Astrocyte (in vitro differentiated cells and primary cell): ENCODE results near the gene SLCO4A1. TPM values are rescaled to one million over a fixed set of nuclear protein-coding genes. Genes with fewer than 3 reads are reported as not detected.

Source experiments
- DNase-seq: peaks from one replicate; pipeline ENCODE4 v3.0.0-alpha.2; 2010; ENCODE audit warnings: low read depth
- FAIRE-seq: peaks from 2 replicates; lab custom pipeline; 2011; peaks lifted over from hg19 to GRCh38; lab: Jason Lieb, UNC
- H2AFZ ChIP-seq: 2 replicates; pipeline ENCODE4 v1.6.0; 2012; ENCODE audit warnings: low read depth, low read length, inconsistent platforms
- H3K27ac ChIP-seq: 2 replicates; pipeline ENCODE4 v1.5.1; 2011; ENCODE audit warnings: low read depth, low read length, inconsistent platforms
- H3K27me3 ChIP-seq: 2 replicates; pipeline ENCODE4 v1.6.0; 2011; ENCODE audit warnings: low read length, inconsistent platforms; ENCODE audit not compliant: insufficient read depth
- H3K36me3 ChIP-seq: 2 replicates; pipeline ENCODE4 v1.5.1; 2011; ENCODE audit warnings: low read length, inconsistent platforms; ENCODE audit not compliant: insufficient read depth
- H3K4me1 ChIP-seq: 2 replicates; pipeline ENCODE4 v1.5.1; 2011; ENCODE audit warnings: low read length, inconsistent platforms; ENCODE audit not compliant: insufficient read depth
- H3K4me2 ChIP-seq: 2 replicates; pipeline ENCODE4 v1.6.0; 2012; ENCODE audit warnings: low read length, inconsistent platforms
- H3K4me3 ChIP-seq: 2 replicates; pipeline ENCODE4 v1.5.1; 2011; ENCODE audit warnings: low read depth, mild to moderate bottlenecking, low read length, inconsistent platforms; ENCODE audit not compliant: insufficient read depth
- H3K79me2 ChIP-seq: 2 replicates; pipeline ENCODE4 v1.6.0; 2012; ENCODE audit warnings: mild to moderate bottlenecking, low read length, inconsistent platforms; ENCODE audit not compliant: insufficient read depth
- H3K9ac ChIP-seq: 2 replicates; pipeline ENCODE4 v1.6.0; 2012; ENCODE audit warnings: mild to moderate bottlenecking, low read length, inconsistent platforms
- H3K9me3 ChIP-seq: 2 replicates; pipeline ENCODE4 v1.5.1; 2012; ENCODE audit warnings: low read depth, mild to moderate bottlenecking, low read length, inconsistent platforms; ENCODE audit not compliant: insufficient read depth
- H4K20me1 ChIP-seq: 2 replicates; pipeline ENCODE4 v1.6.0; 2012; ENCODE audit warnings: low read length, inconsistent platforms; ENCODE audit not compliant: insufficient read depth
- H3K27ac Mint-ChIP-seq: one replicate; pipeline ENCODE4 v1.8.0; 2021; ENCODE audit warnings: mild to moderate bottlenecking, mixed read lengths; ENCODE audit not compliant: unreplicated experiment
- H3K27me3 Mint-ChIP-seq: one replicate; pipeline ENCODE4 v1.8.0; 2021; ENCODE audit warnings: low read depth, mixed read lengths; ENCODE audit not compliant: unreplicated experiment
- H3K36me3 Mint-ChIP-seq: one replicate; pipeline ENCODE4 v1.8.0; 2021; ENCODE audit warnings: low read depth, mixed read lengths; ENCODE audit not compliant: unreplicated experiment
- H3K4me1 Mint-ChIP-seq: one replicate; pipeline ENCODE4 v1.8.0; 2021; ENCODE audit warnings: low read depth, mixed read lengths; ENCODE audit not compliant: unreplicated experiment
- H3K4me3 Mint-ChIP-seq: one replicate; pipeline ENCODE4 v1.8.0; 2021; ENCODE audit warnings: mild to moderate bottlenecking, moderate library complexity, mixed read lengths; ENCODE audit not compliant: unreplicated experiment
- H3K9me3 Mint-ChIP-seq: one replicate; pipeline ENCODE4 v1.8.0; 2021; ENCODE audit warnings: mild to moderate bottlenecking, mixed read lengths; ENCODE audit not compliant: unreplicated experiment
- CTCF ChIP-seq: IDR thresholded peaks from 2 replicates; pipeline ENCODE4 v1.5.1; 2011; ENCODE audit warnings: low read depth, mild to moderate bottlenecking, inconsistent platforms, low read length, moderate library complexity; ENCODE audit not compliant: insufficient read depth
- EZH2 ChIP-seq: IDR thresholded peaks from 2 replicates; pipeline ENCODE4 v1.6.1; 2012; ENCODE audit warnings: mild to moderate bottlenecking, low read length, inconsistent platforms; ENCODE audit not compliant: insufficient read depth
- total RNA-seq: library from RNA; stranded (reverse); gene quantifications from 2 replicates; pipeline ENCODE4 v1.2.1, GENCODE V29; 2021

SLCO4A1 gene
- total RNA-seq, 1 donor from 2014 or later: 0.43 TPM

- FAIRE-seq (no peak), DNase-seq (no peak)
- TF ChIP-seq EZH2 (no peak), CTCF (no peak)
- peaks cover 2% of the 10 kb centered on the region for H3K4me1 Mint-ChIP-seq
- H3K4me3 ChIP-seq: no peak overlapping the region
- no peaks in the 10 kb centered on the region for H3K36me3 Mint-ChIP-seq
- H3K27ac Mint-ChIP-seq: no peak overlapping the region
- no peaks in the 10 kb centered on the region for H3K79me2 ChIP-seq
- peaks cover 41% of the 10 kb centered on the region for H3K27me3 ChIP-seq
- no peaks in the 10 kb centered on the region for H3K9me3 ChIP-seq
- no peak overlapping the region for H3K9ac ChIP-seq
- H3K4me2 ChIP-seq: no peak overlapping the region
- no peaks in the 10 kb centered on the region for H3K9me3 Mint-ChIP-seq
- H3K36me3 ChIP-seq: no peaks in the 10 kb centered on the region
- no peak overlapping the region for H3K27ac ChIP-seq
- H2AFZ ChIP-seq: no peak overlapping the region
- H3K27me3 Mint-ChIP-seq: peaks cover 67% of the 10 kb centered on the region
- no peak overlapping the region for H3K4me3 Mint-ChIP-seq
- H4K20me1 ChIP-seq: no peaks in the 10 kb centered on the region
- H3K4me1 ChIP-seq: no peaks in the 10 kb centered on the region
These were observed 4.7 kb upstream of the SLCO4A1 start for GRCh38 chr20:62637521-62638054.

GRCh38 chr20:62638055-62638570, 4.2 kb upstream of the SLCO4A1 start:
- H3K27me3 Mint-ChIP-seq: peaks cover 63% of the 10 kb centered on the region
- DNase-seq (no peak), FAIRE-seq (no peak)
- no peak overlapping the region for H3K27ac ChIP-seq
- TF ChIP-seq EZH2: no peak
- TF ChIP-seq CTCF: no peak
- H2AFZ ChIP-seq: no peak overlapping the region
- H3K4me3 Mint-ChIP-seq: no peak overlapping the region
- H3K36me3 ChIP-seq: no peaks in the 10 kb centered on the region
- no peaks in the 10 kb centered on the region for H3K9me3 Mint-ChIP-seq
- no peaks in the 10 kb centered on the region for H3K36me3 Mint-ChIP-seq
- H3K4me3 ChIP-seq: no peak overlapping the region
- H3K27me3 ChIP-seq: peaks cover 41% of the 10 kb centered on the region
- no peaks in the 10 kb centered on the region for H3K79me2 ChIP-seq
- no peaks in the 10 kb centered on the region for H3K9me3 ChIP-seq
- no peaks in the 10 kb centered on the region for H4K20me1 ChIP-seq
- H3K4me1 ChIP-seq: peaks cover under 1% of the 10 kb centered on the region
- H3K4me1 Mint-ChIP-seq: peaks cover 2% of the 10 kb centered on the region
- no peak overlapping the region for H3K4me2 ChIP-seq
- H3K27ac Mint-ChIP-seq: no peak overlapping the region
- H3K9ac ChIP-seq: no peak overlapping the region

GRCh38 chr20:62638679-62639406, 3.5 kb upstream of the SLCO4A1 start:
- Mint-ChIP-seq H3K9me3 (no peaks in the 10 kb centered on the region), H3K36me3 (no peaks in the 10 kb centered on the region), H3K4me1 (peaks cover 2% of the 10 kb centered on the region), H3K27ac (no peak overlapping the region), H3K27me3 (peaks cover 61% of the 10 kb centered on the region), H3K4me3 (no peak overlapping the region)
- H4K20me1 ChIP-seq: peaks cover 5% of the 10 kb centered on the region
- H3K9me3 ChIP-seq: no peaks in the 10 kb centered on the region
- H3K27ac ChIP-seq: no peak overlapping the region
- TF ChIP-seq CTCF (no peak), EZH2 (no peak)
- no peaks in the 10 kb centered on the region for H3K36me3 ChIP-seq
- no peak for FAIRE-seq
- no peak overlapping the region for H3K4me2 ChIP-seq
- H2AFZ ChIP-seq: no peak overlapping the region
- no peak overlapping the region for H3K9ac ChIP-seq
- peaks cover 43% of the 10 kb centered on the region for H3K27me3 ChIP-seq
- H3K4me3 ChIP-seq: no peak overlapping the region
- H3K4me1 ChIP-seq: peaks cover 5% of the 10 kb centered on the region
- H3K79me2 ChIP-seq: no peaks in the 10 kb centered on the region
- no peak for DNase-seq
